OCI-LY7 (cell line): ENCODE results near the gene ZFAND2A. TPM values are rescaled to one million over a fixed set of nuclear protein-coding genes. Genes with fewer than 3 reads are reported as not detected.

Experiments
- BruUV-seq: library from RNA; stranded (reverse); fragments of 400-500 nt; replicated peaks from 2 replicates; lab custom pipeline; 2021; lab: Mats Ljungman, UMichigan
- CTCF ChIA-PET: fragments of 300-600 bp; sonication (Branson Sonifier 250); formaldehyde crosslinking; loops from one replicate; lab custom pipeline; 2022; ENCODE audit warnings: antibody characterized with exemption; ENCODE audit not compliant: unreplicated experiment; lab: Charles Lee
- POLR2A ChIA-PET: fragments of 300-600 bp; sonication (Branson Sonifier 250); formaldehyde crosslinking; loops from one replicate; lab custom pipeline; 2022; ENCODE audit warnings: antibody characterized with exemption; lab: Charles Lee
- DNase-seq: peaks from one replicate; pipeline ENCODE4 v3.0.0-alpha.2; 2015; ENCODE audit warnings: low spot score
- H2AFZ ChIP-seq: fragments of 200-600 bp; sonication (generic), shearing (Covaris generic); 2 replicates; pipeline ENCODE4 v1.6.1; 2014; ENCODE audit warnings: mild to moderate bottlenecking, antibody characterized with exemption, low read length, moderate library complexity
- H3K27ac ChIP-seq: fragments of 200-600 bp; sonication (generic); 2 replicates; pipeline ENCODE4 v1.5.1; 2014; ENCODE audit warnings: mixed run types, low read depth, mild to moderate bottlenecking, moderate library complexity, low read length, inconsistent platforms; ENCODE audit not compliant: poor library complexity, severe bottlenecking
- H3K36me3 ChIP-seq: fragments of 200-600 bp; sonication (generic); 2 replicates; pipeline ENCODE4 v1.6.1; 2014; ENCODE audit warnings: mild to moderate bottlenecking, antibody characterized with exemption, low read length, moderate library complexity, mixed read lengths; ENCODE audit not compliant: insufficient read depth
- H3K4me1 ChIP-seq: fragments of 200-600 bp; sonication (generic); 2 replicates; pipeline ENCODE4 v1.5.1; 2014; ENCODE audit warnings: mild to moderate bottlenecking, low read length; ENCODE audit not compliant: insufficient read depth, poor library complexity, severe bottlenecking
- H3K4me2 ChIP-seq: fragments of 200-600 bp; sonication (generic); 2 replicates; pipeline ENCODE4 v1.6.1; 2014; ENCODE audit warnings: mild to moderate bottlenecking, low read length
- H3K4me3 ChIP-seq: fragments of 200-600 bp; sonication (generic); 2 replicates; pipeline ENCODE4 v1.5.1; 2014; ENCODE audit warnings: mild to moderate bottlenecking, low read depth, low read length; ENCODE audit not compliant: poor library complexity, severe bottlenecking
- H3K79me2 ChIP-seq: fragments of 200-600 bp; sonication (generic); 2 replicates; pipeline ENCODE4 v1.6.1; 2016; ENCODE audit warnings: low read depth, mild to moderate bottlenecking, low read length, moderate library complexity, mixed read lengths; ENCODE audit not compliant: insufficient read depth
- H3K9me2 ChIP-seq: fragments of 200-600 bp; sonication (generic); 2 replicates; pipeline ENCODE4 v1.6.1; 2016; ENCODE audit warnings: mild to moderate bottlenecking, low read length, mixed read lengths; ENCODE audit not compliant: insufficient read depth
- H3K9me3 ChIP-seq: fragments of 200-600 bp; sonication (generic); 2 replicates; pipeline ENCODE4 v1.6.1; 2014; ENCODE audit warnings: mild to moderate bottlenecking, mixed run types, low read length, mixed read lengths
- H4K20me1 ChIP-seq: fragments of 200-600 bp; sonication (generic); 2 replicates; pipeline ENCODE4 v1.6.1; 2014; ENCODE audit warnings: mild to moderate bottlenecking, antibody characterized with exemption, low read length, moderate library complexity, mixed read lengths; ENCODE audit not compliant: insufficient read depth
- EZH2phosphoT487 ChIP-seq: fragments of 200-600 bp; sonication (generic); IDR thresholded peaks from 2 replicates; pipeline ENCODE4 v1.6.1; 2018; ENCODE audit warnings: low read depth, borderline replicate concordance, mild to moderate bottlenecking, mixed run types, antibody characterized with exemption, low read length, moderate library complexity, mixed read lengths
- intact Hi-C: fragments of 100-400 bp; cut with micrococcal nuclease; formaldehyde crosslinking; loops from one replicate; pipeline ENCODE4 v1.10.0; 2022; ENCODE audit not compliant: unreplicated experiment
- total RNA-seq, 2 experiments: library from RNA; depleted of rRNA in 1 of 2; stranded (reverse); fragments of >200 nt in 1 of 2; shearing (Covaris generic) in 1 of 2; gene quantifications; 2 replicates each; pipeline ENCODE4 v1.2.3, GENCODE V29; 2014 to 2022
- TF ChIP-seq, protein P1 (sequence below): fragments of 200-600 bp; sonication (generic); conservative IDR thresholded peaks from 2 replicates; pipeline ENCODE4 v1.5.1; 2014; ENCODE audit warnings: mild to moderate bottlenecking, antibody characterized with exemption, low read length, moderate library complexity, mixed read lengths

Gene ZFAND2A
- total RNA-seq, 2 experiments from 2014 or later, result 20.4 to 22.9 TPM

DNA sequence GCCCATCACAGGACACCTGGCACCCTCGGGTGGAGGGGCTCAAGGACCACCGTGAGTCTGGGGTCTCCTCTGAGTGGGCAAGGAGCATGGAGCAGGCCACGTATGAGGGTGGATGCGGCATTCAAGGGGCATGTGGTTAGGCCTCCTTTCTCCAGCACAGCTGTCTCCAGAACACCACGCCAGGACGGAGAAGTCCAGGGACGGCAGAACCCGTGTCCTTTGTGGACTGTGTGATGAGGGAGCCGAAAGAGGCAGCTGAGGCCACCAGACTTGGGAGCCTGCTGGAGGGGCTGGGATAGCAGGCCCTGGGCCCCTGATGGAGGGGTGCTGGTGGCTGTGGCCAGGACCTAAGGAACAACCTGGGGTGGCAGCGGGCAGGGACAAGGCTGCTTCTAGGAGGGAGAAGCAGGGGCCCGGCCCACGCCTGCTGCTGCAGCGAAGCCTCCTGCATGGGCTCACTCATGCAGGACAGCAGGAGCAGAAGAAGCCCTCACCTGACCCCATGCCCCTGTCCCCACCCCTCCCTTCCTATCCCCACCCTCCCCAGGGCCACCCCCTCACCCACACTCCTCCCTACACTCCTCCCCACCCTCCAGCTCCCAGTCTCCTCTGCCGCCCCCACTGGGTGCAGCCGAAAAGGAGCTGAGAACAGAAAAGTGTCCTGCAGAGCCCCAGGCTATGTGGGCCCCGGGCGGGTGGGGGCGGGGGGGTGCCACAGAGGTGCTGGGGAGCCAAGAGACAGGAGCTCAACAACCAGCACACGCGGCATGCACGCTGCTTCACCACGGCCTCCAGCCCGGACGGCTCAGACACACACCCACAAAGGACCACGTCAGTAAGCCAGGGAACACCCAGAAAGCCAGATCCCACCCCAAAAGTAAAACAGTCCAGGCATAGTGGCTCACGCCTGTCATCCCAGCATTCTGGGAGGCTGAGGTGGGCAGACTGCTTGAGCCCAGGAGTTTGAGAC, 29.7 kb downstream of the ZFAND2A start:
- ChIA-PET CTCF (no interaction called here), POLR2A (interaction anchor here (0.6 kb wide), 1 partner anchor 8 kb away, joined by 3 read pairs; a partner anchor contains a TSS)
- Histone ChIP-seq H3K36me3 (peaks cover 36% of the 10 kb centered on the region), H3K4me2 (no peak overlapping the region), H3K4me1 (no peaks in the 10 kb centered on the region), H3K79me2 (peaks cover 6% of the 10 kb centered on the region; the same call in 1 of the 2 replicates), H2AFZ (no peak overlapping the region), H3K27ac (no peak overlapping the region), H3K4me3 (no peak overlapping the region), H3K9me2 (no peaks in the 10 kb centered on the region), H4K20me1 (no peaks in the 10 kb centered on the region), H3K9me3 (no peaks in the 10 kb centered on the region; the same call in 1 of the 2 replicates)
- TF ChIP-seq, protein P1, sequence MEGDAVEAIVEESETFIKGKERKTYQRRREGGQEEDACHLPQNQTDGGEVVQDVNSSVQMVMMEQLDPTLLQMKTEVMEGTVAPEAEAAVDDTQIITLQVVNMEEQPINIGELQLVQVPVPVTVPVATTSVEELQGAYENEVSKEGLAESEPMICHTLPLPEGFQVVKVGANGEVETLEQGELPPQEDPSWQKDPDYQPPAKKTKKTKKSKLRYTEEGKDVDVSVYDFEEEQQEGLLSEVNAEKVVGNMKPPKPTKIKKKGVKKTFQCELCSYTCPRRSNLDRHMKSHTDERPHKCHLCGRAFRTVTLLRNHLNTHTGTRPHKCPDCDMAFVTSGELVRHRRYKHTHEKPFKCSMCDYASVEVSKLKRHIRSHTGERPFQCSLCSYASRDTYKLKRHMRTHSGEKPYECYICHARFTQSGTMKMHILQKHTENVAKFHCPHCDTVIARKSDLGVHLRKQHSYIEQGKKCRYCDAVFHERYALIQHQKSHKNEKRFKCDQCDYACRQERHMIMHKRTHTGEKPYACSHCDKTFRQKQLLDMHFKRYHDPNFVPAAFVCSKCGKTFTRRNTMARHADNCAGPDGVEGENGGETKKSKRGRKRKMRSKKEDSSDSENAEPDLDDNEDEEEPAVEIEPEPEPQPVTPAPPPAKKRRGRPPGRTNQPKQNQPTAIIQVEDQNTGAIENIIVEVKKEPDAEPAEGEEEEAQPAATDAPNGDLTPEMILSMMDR, result no peak
- TF ChIP-seq EZH2phosphoT487, result no peak
- no TSS peak for BruUV-seq
- DNase-seq, result no peak
- intact Hi-C loops, result no loop called here

DNA sequence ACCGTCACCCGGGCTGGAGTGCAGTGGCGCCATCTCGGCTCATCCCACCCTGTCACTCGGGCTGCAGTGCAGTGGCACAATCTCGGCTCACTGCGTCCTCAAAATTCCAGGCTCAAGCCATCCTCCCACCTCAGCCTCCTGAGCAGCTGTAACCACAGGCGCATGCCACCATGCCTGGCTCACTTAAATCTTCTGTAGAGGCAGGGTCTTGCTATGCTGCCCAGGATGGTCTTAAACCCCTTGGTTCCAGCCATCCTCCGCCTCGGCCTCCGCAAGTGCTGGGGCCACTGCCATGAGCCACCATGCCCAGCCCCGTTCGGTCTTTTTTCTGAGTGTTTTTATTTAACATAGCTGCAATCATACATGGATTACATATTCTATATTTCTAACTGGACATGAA, 30.6 kb downstream of the ZFAND2A start:
- H3K4me2 ChIP-seq, result no peak overlapping the region
- no peaks in the 10 kb centered on the region for H4K20me1 ChIP-seq
- no peak for TF ChIP-seq EZH2phosphoT487
- TF ChIP-seq, protein P1, result no peak
- CTCF ChIA-PET, result no interaction called here
- POLR2A ChIA-PET, result interaction anchor here (0.6 kb wide), 1 partner anchor 9 kb away, joined by 3 read pairs; a partner anchor contains a TSS
- H3K9me3 ChIP-seq, result no peaks in the 10 kb centered on the region; the same call in 1 of the 2 replicates
- BruUV-seq, result no TSS peak
- no peak overlapping the region for H3K27ac ChIP-seq
- intact Hi-C loops, result no loop called here
- peaks cover 37% of the 10 kb centered on the region for H3K36me3 ChIP-seq
- H3K9me2 ChIP-seq, result no peaks in the 10 kb centered on the region
- DNase-seq, result no peak
- no peak overlapping the region for H2AFZ ChIP-seq
- no peaks in the 10 kb centered on the region for H3K4me1 ChIP-seq
- H3K79me2 ChIP-seq, result no peaks in the 10 kb centered on the region; the same call in 1 of the 2 replicates
- no peak overlapping the region for H3K4me3 ChIP-seq

DNA sequence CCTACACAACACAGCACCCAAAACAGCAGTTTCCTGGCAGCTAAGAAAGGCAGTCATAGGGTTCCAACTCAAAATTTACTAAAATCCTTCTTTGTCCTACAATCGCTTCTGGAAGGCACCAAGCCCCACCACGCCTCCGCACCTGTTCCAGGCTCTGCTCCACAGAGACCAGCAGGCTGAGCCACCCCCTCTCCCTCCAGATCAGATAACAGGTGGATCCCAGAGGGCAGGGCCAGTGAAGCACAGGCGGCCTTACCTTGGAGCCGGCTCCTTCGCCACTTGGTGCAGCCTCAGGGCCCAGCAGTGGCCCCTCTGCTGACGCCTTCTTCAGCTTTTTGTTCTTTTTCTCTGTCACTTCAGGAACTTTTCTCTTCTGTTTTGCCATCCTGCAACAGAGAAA, 33.0 kb downstream of the ZFAND2A start:
- POLR2A ChIA-PET, result no interaction called here
- CTCF ChIA-PET, result no interaction called here
- TF ChIP-seq EZH2phosphoT487, result no peak
- TF ChIP-seq, protein P1, result no peak
- Histone ChIP-seq H3K36me3 (peaks cover 27% of the 10 kb centered on the region), H3K4me3 (no peak overlapping the region), H3K9me3 (no peaks in the 10 kb centered on the region; the same call in 1 of the 2 replicates), H3K79me2 (no peaks in the 10 kb centered on the region; the same call in 1 of the 2 replicates), H3K4me2 (no peak overlapping the region), H3K9me2 (no peaks in the 10 kb centered on the region), H2AFZ (no peak overlapping the region), H3K4me1 (peaks cover 5% of the 10 kb centered on the region), H3K27ac (no peak overlapping the region), H4K20me1 (no peaks in the 10 kb centered on the region)
- intact Hi-C loops, result no loop called here
- DNase-seq, result no peak
- TSS peak; percentile 57 for BruUV-seq
